Naive thymus-derived CD4-positive, alpha-beta T cell (primary cell): ENCODE data around the gene LHCGR. TPM values are rescaled to one million over a fixed set of nuclear protein-coding genes. Genes with fewer than 3 reads are reported as not detected.

ENCODE experiments used
- ATAC-seq: fragments of 150-1000 bp; cut with Tn5 transposase; 2 replicates; pipeline ENCODE4 v1.10.0; 2021; ENCODE audit warnings: mild to moderate bottlenecking, moderate library complexity
- CTCF ChIA-PET: fragments of 350-600 bp; sonication (Branson Sonifier 250); formaldehyde crosslinking; loops from one replicate; lab custom pipeline; 2021; ENCODE audit warnings: antibody characterized with exemption; lab: Charles Lee
- POLR2A ChIA-PET: fragments of 350-600 bp; sonication (Branson Sonifier 250); formaldehyde crosslinking; loops from one replicate; lab custom pipeline; 2021; ENCODE audit warnings: antibody characterized with exemption, inconsistent platforms; lab: Charles Lee
- DNase-seq, 9 donors: peaks; one replicate each; pipeline versions ENCODE4 v3.0.0 to v3.0.0-alpha.2; 2020 to 2022; ENCODE audit warnings: mixed read lengths in 1 of 9
- H3K27ac ChIP-seq: one replicate; pipeline ENCODE4 v1.7.0; 2013; ENCODE audit warnings: mild to moderate bottlenecking, low read depth, low read length, moderate library complexity
- H3K27me3 ChIP-seq, 2 donors: one replicate each; pipeline ENCODE4 v1.7.0; 2013; ENCODE audit warnings: low read length in 2 of 2, mild to moderate bottlenecking in 2 of 2, moderate library complexity in 2 of 2; ENCODE audit not compliant: control insufficient read depth in 2 of 2, insufficient read depth in 2 of 2
- H3K36me3 ChIP-seq, 3 experiments: 1 replicate in 2 of 3; 2 replicates in 1 of 3; pipeline ENCODE4 v1.7.0; 2013; ENCODE audit warnings: low read length in 3 of 3, mild to moderate bottlenecking in 3 of 3, moderate library complexity in 1 of 3; ENCODE audit not compliant: insufficient read depth in 3 of 3, control insufficient read depth in 2 of 3
- H3K4me1 ChIP-seq, 2 donors: one replicate each; pipeline ENCODE4 v1.7.0; 2013; ENCODE audit warnings: low read length in 2 of 2, mild to moderate bottlenecking in 2 of 2, moderate library complexity in 1 of 2; ENCODE audit not compliant: control insufficient read depth in 2 of 2, insufficient read depth in 2 of 2
- H3K4me3 ChIP-seq: 2 replicates; pipeline ENCODE4 v1.7.0; 2013; ENCODE audit warnings: mild to moderate bottlenecking, low read length
- H3K9me3 ChIP-seq, 3 experiments: 1 replicate in 2 of 3; 2 replicates in 1 of 3; pipeline ENCODE4 v1.7.0; 2013; ENCODE audit warnings: low read length in 3 of 3; ENCODE audit not compliant: control insufficient read depth in 2 of 3
- H3K27ac Mint-ChIP-seq, 9 donors: one replicate each; pipeline ENCODE4 v1.8.0; 2020 to 2022; ENCODE audit warnings: mixed read lengths in 9 of 9, mild to moderate bottlenecking in 8 of 9, moderate library complexity in 5 of 9, inconsistent platforms in 2 of 9
- H3K27me3 Mint-ChIP-seq, 5 donors: one replicate each; pipeline ENCODE4 v1.8.0; 2021 to 2022; ENCODE audit warnings: mixed read lengths in 5 of 5, mild to moderate bottlenecking in 1 of 5
- H3K36me3 Mint-ChIP-seq, 5 donors: one replicate each; pipeline ENCODE4 v1.8.0; 2020 to 2022; ENCODE audit warnings: mixed read lengths in 5 of 5, mild to moderate bottlenecking in 3 of 5, inconsistent platforms in 1 of 5
- H3K4me1 Mint-ChIP-seq, 7 donors: one replicate each; pipeline ENCODE4 v1.8.0; 2020 to 2022; ENCODE audit warnings: mixed read lengths in 7 of 7, mild to moderate bottlenecking in 3 of 7, inconsistent platforms in 1 of 7
- H3K4me3 Mint-ChIP-seq, 10 donors: one replicate each; pipeline ENCODE4 v1.8.0; 2020 to 2022; ENCODE audit warnings: mild to moderate bottlenecking in 10 of 10, mixed read lengths in 10 of 10, moderate library complexity in 6 of 10, inconsistent platforms in 2 of 10
- H3K9me3 Mint-ChIP-seq, 11 donors: one replicate each; pipeline ENCODE4 v1.8.0; 2020 to 2022; ENCODE audit warnings: mixed read lengths in 11 of 11, mild to moderate bottlenecking in 4 of 11, inconsistent platforms in 1 of 11, moderate library complexity in 1 of 11
- intact Hi-C, 2 donors: fragments of 100-400 bp; cut with micrococcal nuclease; formaldehyde crosslinking; loops; one replicate each; pipeline ENCODE4 v1.15.1; 2023
- polyA plus RNA-seq, 2 donors: library from polyadenylated mRNA; unstranded; fragments of 300-500 nt; fragmentation: Illumina TruSeq; gene quantifications; one replicate each; pipeline ENCODE4 v1.2.3, GENCODE V29; 2021
- total RNA-seq, 6 experiments: library from RNA in 5 of 6; stranded (reverse) in 5 of 6; gene quantifications; 1 replicate in 5 of 6; 2 replicates in 1 of 6; pipeline ENCODE4 v1.2.3 and lab custom pipeline; 2021 to 2026

LHCGR gene
- total and polyA plus RNA-seq, 7 experiments from 2014 or later: not detected

- intact Hi-C loops: no loop called here
- Mint-ChIP-seq H3K36me3 (no peaks in the 10 kb centered on the region), H3K4me1 (no peaks in the 10 kb centered on the region), H3K27me3 (peaks cover 0 to 17% (median 5%) of the 10 kb centered on the region in 5 donors), H3K9me3 (no peaks in the 10 kb centered on the region), H3K27ac (no peak overlapping the region), H3K4me3 (no peak overlapping the region)
- no peak overlapping the region for H3K4me3 ChIP-seq
- ChIA-PET CTCF (no interaction called here), POLR2A (no interaction called here)
- DNase-seq (no peak), ATAC-seq (no peak)
- no peaks in the 10 kb centered on the region for H3K36me3 ChIP-seq
- no peaks in the 10 kb centered on the region for H3K9me3 ChIP-seq
- H3K4me1 ChIP-seq: no peaks in the 10 kb centered on the region
- no peaks in the 10 kb centered on the region for H3K27me3 ChIP-seq
- no peak overlapping the region for H3K27ac ChIP-seq
Measured at GRCh38 chr2:48691935-48692691, 63.4 kb downstream of the LHCGR start.

- DNase-seq (no peak), ATAC-seq (no peak)
- no peaks in the 10 kb centered on the region for H3K4me1 ChIP-seq
- Mint-ChIP-seq H3K36me3 (no peaks in the 10 kb centered on the region), H3K27ac (no peak overlapping the region), H3K27me3 (peaks cover 8 to 35% (median 24%) of the 10 kb centered on the region in 5 donors), H3K9me3 (no peaks in the 10 kb centered on the region), H3K4me1 (no peaks in the 10 kb centered on the region), H3K4me3 (no peak overlapping the region)
- no peaks in the 10 kb centered on the region for H3K36me3 ChIP-seq
- H3K27ac ChIP-seq: no peak overlapping the region
- H3K27me3 ChIP-seq: no peaks in the 10 kb centered on the region
- no peaks in the 10 kb centered on the region for H3K9me3 ChIP-seq
- no peak overlapping the region for H3K4me3 ChIP-seq
- CTCF ChIA-PET: no interaction called here
- POLR2A ChIA-PET: no interaction called here
- intact Hi-C loops: no loop called here
Measured at GRCh38 chr2:48685126-48685525, 70.4 kb downstream of the LHCGR start.

- H3K4me3 ChIP-seq: no peak overlapping the region
- H3K4me3 Mint-ChIP-seq: no peak overlapping the region
- no peaks in the 10 kb centered on the region for H3K9me3 Mint-ChIP-seq
- ATAC-seq: no peak
- DNase-seq: no peak
- no peaks in the 10 kb centered on the region for H3K36me3 Mint-ChIP-seq
- H3K9me3 ChIP-seq: no peaks in the 10 kb centered on the region
- H3K27me3 Mint-ChIP-seq: peaks cover 6 to 19% (median 9%) of the 10 kb centered on the region in 5 donors
- CTCF ChIA-PET: no interaction called here
- H3K27ac Mint-ChIP-seq: no peak overlapping the region
- H3K4me1 Mint-ChIP-seq: no peaks in the 10 kb centered on the region
- H3K27me3 ChIP-seq: peaks cover 0 to 3% of the 10 kb centered on the region in 2 donors
- H3K36me3 ChIP-seq: no peaks in the 10 kb centered on the region
- POLR2A ChIA-PET: no interaction called here
- intact Hi-C loops: no loop called here
- H3K4me1 ChIP-seq: no peaks in the 10 kb centered on the region
- H3K27ac ChIP-seq: no peak overlapping the region
Measured at GRCh38 chr2:48677450-48677849, 78.1 kb downstream of the LHCGR start.

GRCh38 chr2:48674933-48675332, 80.6 kb downstream of the LHCGR start:
- H3K27me3 Mint-ChIP-seq: peaks cover 2 to 12% (median 8%) of the 10 kb centered on the region in 5 donors
- intact Hi-C loops: no loop called here
- ATAC-seq: no peak
- H3K9me3 ChIP-seq: no peaks in the 10 kb centered on the region
- no peak for DNase-seq
- H3K27ac Mint-ChIP-seq: no peak overlapping the region
- no peaks in the 10 kb centered on the region for H3K4me1 Mint-ChIP-seq
- ChIA-PET POLR2A (no interaction called here), CTCF (no interaction called here)
- H3K4me1 ChIP-seq: no peaks in the 10 kb centered on the region
- H3K27me3 ChIP-seq: peaks cover 0 to 3% of the 10 kb centered on the region in 2 donors
- H3K9me3 Mint-ChIP-seq: peaks cover 0 to 3% (median 0%) of the 10 kb centered on the region in 11 donors
- no peaks in the 10 kb centered on the region for H3K36me3 Mint-ChIP-seq
- H3K36me3 ChIP-seq: no peaks in the 10 kb centered on the region
- no peak overlapping the region for H3K4me3 Mint-ChIP-seq
- no peak overlapping the region for H3K4me3 ChIP-seq
- no peak overlapping the region for H3K27ac ChIP-seq

- ChIA-PET CTCF (no interaction called here), POLR2A (interaction anchor here (0.6 kb wide), 1 partner anchor 186 kb away, joined by 4 read pairs; no protein-coding TSS in a partner anchor)
- H3K4me1 Mint-ChIP-seq: no peaks in the 10 kb centered on the region
- H3K36me3 Mint-ChIP-seq: no peaks in the 10 kb centered on the region
- Histone ChIP-seq H3K36me3 (no peaks in the 10 kb centered on the region), H3K9me3 (no peaks in the 10 kb centered on the region), H3K27me3 (no peaks in the 10 kb centered on the region), H3K4me1 (no peaks in the 10 kb centered on the region), H3K4me3 (no peak overlapping the region), H3K27ac (no peak overlapping the region)
- no peak overlapping the region for H3K4me3 Mint-ChIP-seq
- ATAC-seq (no peak), DNase-seq (no peak)
- peaks cover 0 to 3% (median 0%) of the 10 kb centered on the region in 11 donors for H3K9me3 Mint-ChIP-seq
- intact Hi-C loops: no loop called here
- H3K27ac Mint-ChIP-seq: no peak overlapping the region
- H3K27me3 Mint-ChIP-seq: peaks cover 0 to 19% (median 10%) of the 10 kb centered on the region in 5 donors
Measured at GRCh38 chr2:48673581-48673980, 81.9 kb downstream of the LHCGR start.

- Mint-ChIP-seq H3K4me1 (no peaks in the 10 kb centered on the region), H3K4me3 (no peak overlapping the region), H3K27ac (no peak overlapping the region), H3K36me3 (no peaks in the 10 kb centered on the region), H3K27me3 (peaks cover 0 to 42% (median 10%) of the 10 kb centered on the region in 5 donors), H3K9me3 (peaks cover 0 to 9% (median 0%) of the 10 kb centered on the region in 11 donors)
- H3K4me3 ChIP-seq: no peak overlapping the region
- H3K9me3 ChIP-seq: no peaks in the 10 kb centered on the region
- no peak overlapping the region for H3K27ac ChIP-seq
- ChIA-PET POLR2A (no interaction called here), CTCF (no interaction called here)
- ATAC-seq: no peak
- H3K27me3 ChIP-seq: no peaks in the 10 kb centered on the region
- intact Hi-C loops: no loop called here
- H3K4me1 ChIP-seq: no peaks in the 10 kb centered on the region
- H3K36me3 ChIP-seq: no peaks in the 10 kb centered on the region
- no peak for DNase-seq
Measured at GRCh38 chr2:48668992-48669391, 86.5 kb downstream of the LHCGR start.
